ENCODE measurements around the gene HSF4. TPM values are rescaled to one million over a fixed set of nuclear protein-coding genes. Genes with fewer than 3 reads are reported as not detected.

HSF4 gene
- total RNA-seq, 1 experiment from 2014 or later, result 38.6 TPM

- ChIA-PET CTCF (no interaction called here), POLR2A (no interaction called here)
- in situ Hi-C loops (cut with HindIII; ENCODE audit: low pct_unique_long_range_greater_than_20kb, low sequenced_read_pairs), result no loop called here
- no peaks in the 10 kb centered on the region; the same call in 1 of the 2 replicates for H3K36me3 ChIP-seq (ENCODE audit: control insufficient read depth, insufficient read depth, low read length)
- no peak overlapping the region for H3K4me3 ChIP-seq (ENCODE audit: low read depth in 2 of 2, low read length in 2 of 2)
- TF ChIP-seq SIN3A (IDR thresholded peaks at IDR 0.05; ENCODE audit: borderline replicate concordance, insufficient read depth, low read depth, low read length) (no peak), TCF7L2 (IDR thresholded peaks at IDR 0.05; ENCODE audit: low read depth, low read length) (no peak), CTCF (IDR thresholded peaks at IDR 0.05) (no peak), REST (IDR thresholded peaks at IDR 0.05; ENCODE audit: insufficient read depth in 1 of 2, low read depth in 2 of 2, low read length in 1 of 2) (no peak), POLR2AphosphoS5 (IDR thresholded peaks at IDR 0.05; ENCODE audit: low read depth, low read length) (no peak)
- no peaks in the 10 kb centered on the region for H3K27me3 ChIP-seq (ENCODE audit: control insufficient read depth, insufficient read depth, low read length)
- H3K4me1 ChIP-seq (ENCODE audit: control insufficient read depth, insufficient read depth, low read length), result no peaks in the 10 kb centered on the region
- H3K9me3 ChIP-seq (ENCODE audit: control insufficient read depth, insufficient read depth, low read depth, low read length), result no peaks in the 10 kb centered on the region
- DNase-seq (ENCODE audit: low read depth, low spot score) (no peak), ATAC-seq (no peak)
- BruUV-seq (replicated peaks), result no TSS peak
- intact Hi-C loops (cut with micrococcal nuclease; ENCODE audit: unreplicated experiment), result no loop called here
- no peak overlapping the region for H3K27ac ChIP-seq (ENCODE audit: low read length)
Observed at GRCh38 chr16:67128417-67128816, 36.1 kb upstream of the HSF4 start.

GRCh38 chr16:67128887-67129286 is 35.7 kb upstream of the HSF4 start:
- no TSS peak for BruUV-seq (replicated peaks)
- no peaks in the 10 kb centered on the region for H3K4me1 ChIP-seq (ENCODE audit: control insufficient read depth, insufficient read depth, low read length)
- intact Hi-C loops (cut with micrococcal nuclease; ENCODE audit: unreplicated experiment), result no loop called here
- in situ Hi-C loops (cut with HindIII; ENCODE audit: low pct_unique_long_range_greater_than_20kb, low sequenced_read_pairs), result no loop called here
- no peak for TF ChIP-seq TCF7L2 (IDR thresholded peaks at IDR 0.05; ENCODE audit: low read depth, low read length)
- POLR2A ChIA-PET, result no interaction called here
- ATAC-seq (no peak), DNase-seq (ENCODE audit: low read depth, low spot score) (no peak)
- no peaks in the 10 kb centered on the region; the same call in none of the 2 replicates for H3K36me3 ChIP-seq (ENCODE audit: control insufficient read depth, insufficient read depth, low read length)
- no peaks in the 10 kb centered on the region for H3K27me3 ChIP-seq (ENCODE audit: control insufficient read depth, insufficient read depth, low read length)
- no peak overlapping the region for H3K27ac ChIP-seq (ENCODE audit: low read length)
- H3K9me3 ChIP-seq (ENCODE audit: control insufficient read depth, insufficient read depth, low read depth, low read length), result no peaks in the 10 kb centered on the region
- CTCF ChIA-PET, result no interaction called here
- no peak overlapping the region for H3K4me3 ChIP-seq (ENCODE audit: low read depth in 2 of 2, low read length in 2 of 2)

GRCh38 chr16:67129422-67129821 is 35.1 kb upstream of the HSF4 start:
- Histone ChIP-seq H3K4me3 (ENCODE audit: low read depth in 2 of 2, low read length in 2 of 2) (no peak overlapping the region), H3K27me3 (ENCODE audit: control insufficient read depth, insufficient read depth, low read length) (no peaks in the 10 kb centered on the region), H3K36me3 (ENCODE audit: control insufficient read depth, insufficient read depth, low read length) (no peaks in the 10 kb centered on the region; the same call in none of the 2 replicates), H3K27ac (ENCODE audit: low read length) (no peak overlapping the region), H3K4me1 (ENCODE audit: control insufficient read depth, insufficient read depth, low read length) (no peaks in the 10 kb centered on the region), H3K9me3 (ENCODE audit: control insufficient read depth, insufficient read depth, low read depth, low read length) (no peaks in the 10 kb centered on the region)
- intact Hi-C loops (cut with micrococcal nuclease; ENCODE audit: unreplicated experiment), result no loop called here
- CTCF ChIA-PET, result no interaction called here
- POLR2A ChIA-PET, result no interaction called here
- DNase-seq (ENCODE audit: low read depth, low spot score), result no peak
- BruUV-seq (replicated peaks), result no TSS peak
- no peak for ATAC-seq
- no peak for TF ChIP-seq POLR2AphosphoS5 (IDR thresholded peaks at IDR 0.05; ENCODE audit: low read depth, low read length)
- no peak for TF ChIP-seq TCF7L2 (IDR thresholded peaks at IDR 0.05; ENCODE audit: low read depth, low read length)
- TF ChIP-seq SIN3A (IDR thresholded peaks at IDR 0.05; ENCODE audit: borderline replicate concordance, insufficient read depth, low read depth, low read length), result no peak
- no peak for TF ChIP-seq REST (IDR thresholded peaks at IDR 0.05; ENCODE audit: insufficient read depth in 1 of 2, low read depth in 2 of 2, low read length in 1 of 2)
- no peak for TF ChIP-seq CTCF (IDR thresholded peaks at IDR 0.05)
- in situ Hi-C loops (cut with HindIII; ENCODE audit: low pct_unique_long_range_greater_than_20kb, low sequenced_read_pairs), result no loop called here

Data from Panc1 (cell line).